NT2/D1 (cell line): Measurements from ENCODE around the gene KRT6C.

Experiments used
- YY1 ChIP-seq: IDR thresholded peaks from 2 replicates; pipeline ENCODE4 v1.6.1; 2011; ENCODE audit not compliant: insufficient read length, insufficient read depth
- ZNF274 ChIP-seq: IDR thresholded peaks from 2 replicates; pipeline ENCODE4 v1.6.1; 2011; ENCODE audit warnings: mild to moderate bottlenecking, low read depth, low read length

GRCh38 chr12:52498946-52499345 is 25.3 kb upstream of the KRT6C start:
- TF ChIP-seq ZNF274 (no peak), YY1 (no peak)
